Upper lobe of right lung (tissue), 1 donor: ENCODE results near the gene ARHGAP6. TPM values are rescaled to one million over a fixed set of nuclear protein-coding genes. Genes with fewer than 3 reads are reported as not detected.

Source experiments
- ATAC-seq: fragments of 200-7000 bp; cut with Tn5 transposase; one replicate; pipeline ENCODE4 v1.9.1; 2020; ENCODE audit warnings: mild to moderate bottlenecking, moderate library complexity
- DNase-seq: peaks from one replicate; pipeline ENCODE4 v3.0.0-alpha.2; 2020
- H3K27ac ChIP-seq: fragments of 200-600 bp; one replicate; pipeline ENCODE4 v1.8.0; 2022
- H3K27me3 ChIP-seq: fragments of 200-600 bp; one replicate; pipeline ENCODE4 v1.8.0; 2022; ENCODE audit warnings: mild to moderate bottlenecking
- H3K36me3 ChIP-seq: fragments of 200-600 bp; one replicate; pipeline ENCODE4 v1.8.0; 2022
- H3K4me1 ChIP-seq: fragments of 200-600 bp; one replicate; pipeline ENCODE4 v1.8.0; 2022
- H3K4me3 ChIP-seq: fragments of 200-600 bp; one replicate; pipeline ENCODE4 v1.8.0; 2022; ENCODE audit warnings: mild to moderate bottlenecking
- H3K9me3 ChIP-seq: fragments of 200-600 bp; one replicate; pipeline ENCODE4 v1.8.0; 2022
- CTCF ChIP-seq: fragments of 200-600 bp; IDR thresholded peaks from one replicate; pipeline ENCODE4 v1.8.0; 2022; ENCODE audit warnings: antibody characterized with exemption
- intact Hi-C: fragments of 100-400 bp; cut with DNase I; formaldehyde crosslinking; loops from one replicate; pipeline ENCODE4 v1.11.0; 2022
- total RNA-seq: library from RNA; stranded (reverse); fragmentation: NEBNext Ultra II Directional; extraction: Animal tissue kit (Norgen Biotek cat#: 25700); gene quantifications from one replicate; pipeline ENCODE4 v1.2.1, GENCODE V29; 2021
- donor health status: DM: no; HTN: yes; CAD: no; lungs with severe emphysema.

Gene ARHGAP6
- total RNA-seq, 1 donor from 2014 or later, result 17.1 TPM

- intact Hi-C loops, result no loop called here
- Histone ChIP-seq H3K36me3 (no peaks in the 10 kb centered on the region), H3K27me3 (no peaks in the 10 kb centered on the region), H3K4me3 (no peak overlapping the region), H3K9me3 (no peaks in the 10 kb centered on the region), H3K27ac (no peak overlapping the region), H3K4me1 (no peaks in the 10 kb centered on the region)
- DNase-seq (no peak), ATAC-seq (no peak)
- no peak for TF ChIP-seq CTCF
Observed at GRCh38 chrX:11290416-11291102, 375.2 kb downstream of the ARHGAP6 start.

GRCh38 chrX:11287505-11287904, 378.2 kb downstream of the ARHGAP6 start:
- DNase-seq, result no peak
- ATAC-seq, result no peak

GRCh38 chrX:11285651-11286050, 380.1 kb downstream of the ARHGAP6 start:
- no peaks in the 10 kb centered on the region for H3K27me3 ChIP-seq
- H3K36me3 ChIP-seq, result no peaks in the 10 kb centered on the region
- DNase-seq (no peak), ATAC-seq (no peak)
- intact Hi-C loops, result no loop called here
- H3K9me3 ChIP-seq, result no peaks in the 10 kb centered on the region
- H3K27ac ChIP-seq, result no peak overlapping the region
- no peak for TF ChIP-seq CTCF
- H3K4me1 ChIP-seq, result no peaks in the 10 kb centered on the region
- no peak overlapping the region for H3K4me3 ChIP-seq

More at GRCh38 chrX:11287505-11287904, 378.2 kb downstream of the ARHGAP6 start:
- no peaks in the 10 kb centered on the region for H3K4me1 ChIP-seq
- H3K9me3 ChIP-seq, result no peaks in the 10 kb centered on the region
- no peak overlapping the region for H3K4me3 ChIP-seq
- intact Hi-C loops, result no loop called here
- no peaks in the 10 kb centered on the region for H3K27me3 ChIP-seq
- no peak overlapping the region for H3K27ac ChIP-seq
- H3K36me3 ChIP-seq, result no peaks in the 10 kb centered on the region
- TF ChIP-seq CTCF, result no peak

- Histone ChIP-seq H3K36me3 (no peaks in the 10 kb centered on the region), H3K4me1 (no peaks in the 10 kb centered on the region), H3K27me3 (no peaks in the 10 kb centered on the region), H3K4me3 (no peak overlapping the region), H3K9me3 (no peaks in the 10 kb centered on the region), H3K27ac (no peak overlapping the region)
- intact Hi-C loops, result no loop called here
- TF ChIP-seq CTCF, result no peak
- DNase-seq, result no peak
- no peak for ATAC-seq
Observed at GRCh38 chrX:11282043-11282442, 383.7 kb downstream of the ARHGAP6 start.

GRCh38 chrX:11273544-11273943, 392.2 kb downstream of the ARHGAP6 start:
- DNase-seq, result no peak
- no peak overlapping the region for H3K4me3 ChIP-seq
- TF ChIP-seq CTCF, result no peak
- intact Hi-C loops, result no loop called here
- H3K27me3 ChIP-seq, result no peaks in the 10 kb centered on the region
- H3K27ac ChIP-seq, result no peak overlapping the region
- ATAC-seq, result no peak
- H3K9me3 ChIP-seq, result no peaks in the 10 kb centered on the region
- H3K36me3 ChIP-seq, result no peaks in the 10 kb centered on the region
- H3K4me1 ChIP-seq, result no peaks in the 10 kb centered on the region

- ATAC-seq, result no peak
- no peaks in the 10 kb centered on the region for H3K27me3 ChIP-seq
- H3K36me3 ChIP-seq, result no peaks in the 10 kb centered on the region
- no peaks in the 10 kb centered on the region for H3K4me1 ChIP-seq
- H3K4me3 ChIP-seq, result no peak overlapping the region
- intact Hi-C loops, result no loop called here
- no peak overlapping the region for H3K27ac ChIP-seq
- no peak for TF ChIP-seq CTCF
- no peaks in the 10 kb centered on the region for H3K9me3 ChIP-seq
- DNase-seq, result no peak
Observed at GRCh38 chrX:11272863-11273262, 392.9 kb downstream of the ARHGAP6 start.
